GM18867 (cell line): ENCODE results near the gene PAX2.

Source experiments
- ATAC-seq: cut with Tn5 transposase; IDR thresholded peaks from one replicate; pipeline ENCODE4 v1.9.1; 2021; ENCODE audit warnings: mild to moderate bottlenecking, moderate library complexity; ENCODE audit not compliant: unreplicated experiment

Gene PAX2

GRCh38 chr10:100749309-100750217 is 4.2 kb downstream of the PAX2 start:
- ATAC-seq: no peak

GRCh38 chr10:100750291-100751210 is 5.2 kb downstream of the PAX2 start:
- ATAC-seq: no peak

GRCh38 chr10:100751211-100751933 is 6.0 kb downstream of the PAX2 start:
- ATAC-seq: no peak

- ATAC-seq: no peak
Measured at GRCh38 chr10:100755821-100756220, 10.4 kb downstream of the PAX2 start.

- no peak for ATAC-seq
Measured at GRCh38 chr10:100759331-100759730, 13.9 kb downstream of the PAX2 start.

GRCh38 chr10:100760726-100761125 is 15.3 kb downstream of the PAX2 start:
- ATAC-seq: no peak

- ATAC-seq: no peak
Measured at GRCh38 chr10:100761191-100761590, 15.8 kb downstream of the PAX2 start.

- no peak for ATAC-seq
Measured at GRCh38 chr10:100763043-100763747, 17.8 kb downstream of the PAX2 start.

GRCh38 chr10:100766693-100767421 is 21.5 kb downstream of the PAX2 start:
- no peak for ATAC-seq

- no peak for ATAC-seq
Measured at GRCh38 chr10:100767422-100767775, 22.0 kb downstream of the PAX2 start.

- no peak for ATAC-seq
Measured at GRCh38 chr10:100769481-100769880, 24.1 kb downstream of the PAX2 start.

- ATAC-seq: no peak
Measured at GRCh38 chr10:100773646-100774045, 28.3 kb downstream of the PAX2 start.

GRCh38 chr10:100774223-100774622 is 28.8 kb downstream of the PAX2 start:
- ATAC-seq: no peak

- no peak for ATAC-seq
Measured at GRCh38 chr10:100774876-100775275, 29.5 kb downstream of the PAX2 start.

GRCh38 chr10:100775386-100775785 is 30.0 kb downstream of the PAX2 start:
- no peak for ATAC-seq

GRCh38 chr10:100775871-100776270 is 30.5 kb downstream of the PAX2 start:
- ATAC-seq: no peak

- no peak for ATAC-seq
Measured at GRCh38 chr10:100776671-100777070, 31.3 kb downstream of the PAX2 start.

- no peak for ATAC-seq
Measured at GRCh38 chr10:100779329-100779728, 33.9 kb downstream of the PAX2 start.

- ATAC-seq: no peak
Measured at GRCh38 chr10:100780324-100780723, 34.9 kb downstream of the PAX2 start.

- no peak for ATAC-seq
Measured at GRCh38 chr10:100781145-100781665, 35.8 kb downstream of the PAX2 start.
